ENCODE results near the gene ANGPTL4. TPM values are rescaled to one million over a fixed set of nuclear protein-coding genes. Genes with fewer than 3 reads are reported as not detected.

The ANGPTL4 gene
- total RNA-seq, 2 donors from 2014 or later: 29.9 to 99.1 TPM

DNA sequence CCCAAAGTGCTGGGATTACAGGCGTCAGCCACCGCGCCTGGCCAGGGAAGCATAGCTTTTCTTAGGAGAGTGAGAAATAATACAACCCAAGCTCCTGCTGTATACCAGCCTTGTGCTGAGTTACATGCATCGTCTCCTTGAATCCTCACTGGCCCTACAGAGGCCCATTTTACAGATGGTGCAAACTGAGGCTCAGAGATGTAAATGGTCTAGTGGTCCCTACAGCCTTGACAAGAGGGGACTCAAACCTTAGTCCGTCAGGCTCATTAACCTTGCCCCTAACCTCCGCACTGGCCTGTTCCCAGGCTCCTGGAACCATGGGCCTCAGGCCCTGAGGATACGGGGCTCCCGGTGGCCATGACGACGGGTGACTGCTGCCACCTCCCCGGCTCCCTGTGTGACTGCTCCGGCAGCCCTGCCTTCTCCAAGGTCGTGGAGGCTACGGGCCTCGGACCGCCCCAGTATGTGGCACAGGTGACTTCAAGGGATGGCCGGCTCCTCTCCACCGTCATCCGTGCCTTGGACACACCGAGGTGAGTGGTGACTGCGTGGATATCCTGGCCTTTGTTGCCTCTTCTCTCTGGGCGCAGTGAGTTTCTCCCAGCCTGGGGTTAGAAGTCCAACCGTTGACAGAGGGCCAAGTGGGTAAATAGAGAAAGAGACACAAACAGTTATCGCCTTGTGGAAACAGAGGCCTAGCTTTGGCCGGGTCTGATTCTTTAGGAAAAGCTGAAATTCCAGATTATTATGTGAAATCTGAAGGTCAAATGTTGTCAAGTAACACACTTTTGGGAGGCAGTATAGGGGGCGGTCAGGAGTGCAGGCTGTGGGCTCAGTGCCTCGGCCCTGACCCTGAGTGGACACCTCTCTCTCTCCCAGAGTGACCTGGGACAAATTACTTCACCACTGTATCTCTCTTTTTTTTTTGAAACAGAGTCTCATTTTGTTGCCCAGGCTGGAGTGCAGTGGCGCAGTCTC lies 57.8 kb downstream of the ANGPTL4 start:
- no peak overlapping the region for H3K4me3 ChIP-seq
- TF ChIP-seq, protein P1, sequence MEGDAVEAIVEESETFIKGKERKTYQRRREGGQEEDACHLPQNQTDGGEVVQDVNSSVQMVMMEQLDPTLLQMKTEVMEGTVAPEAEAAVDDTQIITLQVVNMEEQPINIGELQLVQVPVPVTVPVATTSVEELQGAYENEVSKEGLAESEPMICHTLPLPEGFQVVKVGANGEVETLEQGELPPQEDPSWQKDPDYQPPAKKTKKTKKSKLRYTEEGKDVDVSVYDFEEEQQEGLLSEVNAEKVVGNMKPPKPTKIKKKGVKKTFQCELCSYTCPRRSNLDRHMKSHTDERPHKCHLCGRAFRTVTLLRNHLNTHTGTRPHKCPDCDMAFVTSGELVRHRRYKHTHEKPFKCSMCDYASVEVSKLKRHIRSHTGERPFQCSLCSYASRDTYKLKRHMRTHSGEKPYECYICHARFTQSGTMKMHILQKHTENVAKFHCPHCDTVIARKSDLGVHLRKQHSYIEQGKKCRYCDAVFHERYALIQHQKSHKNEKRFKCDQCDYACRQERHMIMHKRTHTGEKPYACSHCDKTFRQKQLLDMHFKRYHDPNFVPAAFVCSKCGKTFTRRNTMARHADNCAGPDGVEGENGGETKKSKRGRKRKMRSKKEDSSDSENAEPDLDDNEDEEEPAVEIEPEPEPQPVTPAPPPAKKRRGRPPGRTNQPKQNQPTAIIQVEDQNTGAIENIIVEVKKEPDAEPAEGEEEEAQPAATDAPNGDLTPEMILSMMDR (IDR thresholded peaks at IDR 0.05): no peak
- no peak overlapping the region for H3K27ac ChIP-seq
- H3K4me1 ChIP-seq (ENCODE audit: control insufficient read depth in 1 of 2, low read depth in 2 of 2): peaks cover 13 to 18% of the 10 kb centered on the region in 2 donors
- H3K36me3 ChIP-seq: peaks cover 7% of the 10 kb centered on the region
- DNase-seq (ENCODE audit: low spot score) (no peak), ATAC-seq (ENCODE audit: insufficient number of reproducible peaks, low FRiP score, low read depth) (no peak)
- no peaks in the 10 kb centered on the region for H3K9me3 ChIP-seq
- no peaks in the 10 kb centered on the region for H3K27me3 ChIP-seq (replicated peaks; ENCODE audit: insufficient read depth)

DNA sequence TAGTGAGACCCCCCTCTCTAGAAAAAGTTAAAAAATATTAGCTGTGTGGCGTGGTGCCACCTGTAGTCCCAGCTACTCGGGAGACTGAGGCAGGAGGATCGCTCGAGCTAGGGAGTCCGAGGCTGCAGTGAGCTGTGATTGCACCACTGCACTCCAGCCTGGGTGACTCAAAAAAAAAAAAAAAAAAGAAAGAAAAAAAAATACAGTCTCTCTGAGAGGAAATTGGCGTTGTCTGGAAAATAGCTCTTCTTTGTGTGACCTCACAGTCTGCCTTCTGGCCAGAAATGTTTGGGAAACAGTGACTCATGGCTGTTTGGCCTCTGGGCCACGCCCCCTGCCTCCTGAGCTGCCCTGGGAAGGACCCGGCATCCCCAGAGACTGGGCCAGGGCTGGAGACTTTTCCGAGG lies 59.9 kb downstream of the ANGPTL4 start:
- H3K36me3 ChIP-seq: peaks cover 8% of the 10 kb centered on the region
- peak overlapping the region; percentile 74 to 83 for H3K27ac ChIP-seq
- H3K27me3 ChIP-seq (replicated peaks; ENCODE audit: insufficient read depth): no peaks in the 10 kb centered on the region
- H3K4me3 ChIP-seq: peak overlapping the region; percentile 44
- H3K4me1 ChIP-seq (ENCODE audit: control insufficient read depth in 1 of 2, low read depth in 2 of 2): peaks cover 13 to 18% of the 10 kb centered on the region in 2 donors
- DNase-seq (ENCODE audit: low spot score) (peak; percentile 94), ATAC-seq (ENCODE audit: insufficient number of reproducible peaks, low FRiP score, low read depth) (peak; percentile 96)
- H3K9me3 ChIP-seq: no peaks in the 10 kb centered on the region
- TF ChIP-seq, protein P1 (IDR thresholded peaks at IDR 0.05): no peak

Other genes with a start within 250 kb of the ANGPTL4 start
- not detected for gene FBN3, start 214.6 kb upstream of the ANGPTL4 start, total RNA-seq
- 10 to 100 TPM; 21.9 to 29.7 TPM for gene CERS4, start 154.8 kb upstream of the ANGPTL4 start, total RNA-seq
- 10 to 100 TPM; 21.7 to 58.1 TPM for gene CD320, start 55.8 kb upstream of the ANGPTL4 start, total RNA-seq
- gene NDUFA7, start 42.8 kb upstream of the ANGPTL4 start, total RNA-seq: 10 to 100 TPM in 1 of 2 donors, 1 to 10 TPM in 1; 9.2 to 22.2 TPM
- gene RPS28, start 42.7 kb upstream of the ANGPTL4 start, total RNA-seq: 100 to 1,000 TPM; 146 to 179 TPM
- 10 to 100 TPM; 10.0 to 13.0 TPM for gene KANK3, start 20.9 kb upstream of the ANGPTL4 start, total RNA-seq
- gene RAB11B, start 26.2 kb downstream of the ANGPTL4 start, total RNA-seq: 10 to 100 TPM; 53.4 to 69.3 TPM
- 100 to 1,000 TPM; 165 to 294 TPM for gene MARCHF2, start 49.1 kb downstream of the ANGPTL4 start, total RNA-seq
- 100 to 1,000 TPM; 117 to 155 TPM for gene HNRNPM, start 80.8 kb downstream of the ANGPTL4 start, total RNA-seq
- 1 to 10 TPM in 1 of 2 donors, under 1 TPM in 1; 0.28 to 1.2 TPM for gene PRAM1, start 138.5 kb downstream of the ANGPTL4 start, total RNA-seq
- 10 to 100 TPM in 1 of 2 donors, 1 to 10 TPM in 1; 6.5 to 10.6 TPM for gene ZNF414, start 150.0 kb downstream of the ANGPTL4 start, total RNA-seq
- 10 to 100 TPM; 29.6 to 33.9 TPM for gene MYO1F, start 213.3 kb downstream of the ANGPTL4 start, total RNA-seq
- 100 to 1,000 TPM; 164 to 214 TPM for gene ADAMTS10, start 246.6 kb downstream of the ANGPTL4 start, total RNA-seq